VCaP (cell line): ENCODE results near the gene CHI3L1.

Experiments
- H3K27ac ChIP-seq: fragments of 450-650 bp; 2 replicates; pipeline ENCODE4 v1.5.1; 2017
- CTCF ChIP-seq: fragments of 450-650 bp; conservative IDR thresholded peaks from 2 replicates; pipeline ENCODE4 v1.5.1; 2017; ENCODE audit warnings: mild to moderate bottlenecking, moderate library complexity

The CHI3L1 gene

GRCh38 chr1:203180611-203181330 lies 5.7 kb downstream of the CHI3L1 start:
- H3K27ac ChIP-seq, result no peak overlapping the region
- TF ChIP-seq CTCF, result no peak

DNA sequence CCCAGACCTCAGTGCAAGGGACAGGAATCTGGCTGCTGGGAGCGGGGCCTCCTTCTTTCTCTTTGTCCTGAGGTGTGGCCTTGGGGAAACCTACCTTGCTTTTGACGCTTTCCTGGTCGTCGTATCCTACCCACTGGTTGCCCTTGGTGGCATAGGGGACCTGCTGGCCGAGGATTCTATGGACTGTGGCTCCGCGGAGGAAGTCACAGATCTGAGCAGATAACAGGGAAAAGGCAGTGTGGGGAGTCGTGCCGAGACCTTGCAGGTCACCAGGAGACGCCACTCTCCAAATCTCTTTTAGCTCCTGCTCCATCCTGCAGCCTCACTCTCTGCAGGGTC lies 6.9 kb downstream of the CHI3L1 start:
- H3K27ac ChIP-seq, result no peak overlapping the region
- no peak for TF ChIP-seq CTCF

DNA sequence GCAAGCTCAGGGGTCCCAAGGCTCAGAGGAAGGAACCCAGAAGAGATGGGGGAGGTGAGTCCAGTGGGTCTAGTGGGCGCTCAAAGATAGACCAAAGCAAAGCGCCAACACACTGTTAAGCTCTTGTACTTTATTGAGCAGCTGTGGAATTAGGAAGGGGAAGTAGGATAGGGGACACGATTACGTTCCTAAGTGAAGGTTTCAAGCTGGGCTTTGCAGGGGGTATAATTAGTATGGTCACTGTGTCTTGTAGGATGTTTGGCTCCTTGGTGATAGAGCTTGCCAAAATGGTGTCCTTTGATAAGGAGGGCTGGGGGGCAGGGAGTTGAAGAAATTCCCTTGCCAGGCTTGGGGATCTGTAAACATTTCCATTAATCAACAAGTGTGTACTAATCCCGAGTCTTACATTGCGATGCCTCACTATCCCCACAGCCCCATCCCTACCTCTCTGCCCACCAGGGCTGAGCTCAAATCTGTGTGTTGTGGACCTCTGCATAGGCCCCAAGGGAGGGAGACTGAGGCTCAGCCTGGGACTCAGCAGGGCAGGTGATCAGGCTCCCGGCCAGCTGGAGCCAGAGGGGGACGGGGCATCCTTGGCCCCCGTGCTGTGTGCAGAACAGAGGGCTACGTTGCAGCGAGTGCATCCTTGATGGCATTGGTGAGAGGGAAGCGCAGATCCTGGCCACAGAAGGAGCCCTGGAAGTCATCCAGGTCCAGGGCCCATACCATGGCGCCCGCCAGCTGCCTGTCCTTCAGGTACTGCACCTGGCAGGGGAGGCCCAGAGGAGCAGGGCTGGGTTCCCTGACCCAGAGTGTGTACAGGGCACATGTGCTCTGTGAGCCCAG lies 7.5 kb downstream of the CHI3L1 start:
- no peak for TF ChIP-seq CTCF
- no peak overlapping the region for H3K27ac ChIP-seq

GRCh38 chr1:203178083-203178482 lies 8.4 kb downstream of the CHI3L1 start:
- TF ChIP-seq CTCF, result no peak
- no peak overlapping the region for H3K27ac ChIP-seq

DNA sequence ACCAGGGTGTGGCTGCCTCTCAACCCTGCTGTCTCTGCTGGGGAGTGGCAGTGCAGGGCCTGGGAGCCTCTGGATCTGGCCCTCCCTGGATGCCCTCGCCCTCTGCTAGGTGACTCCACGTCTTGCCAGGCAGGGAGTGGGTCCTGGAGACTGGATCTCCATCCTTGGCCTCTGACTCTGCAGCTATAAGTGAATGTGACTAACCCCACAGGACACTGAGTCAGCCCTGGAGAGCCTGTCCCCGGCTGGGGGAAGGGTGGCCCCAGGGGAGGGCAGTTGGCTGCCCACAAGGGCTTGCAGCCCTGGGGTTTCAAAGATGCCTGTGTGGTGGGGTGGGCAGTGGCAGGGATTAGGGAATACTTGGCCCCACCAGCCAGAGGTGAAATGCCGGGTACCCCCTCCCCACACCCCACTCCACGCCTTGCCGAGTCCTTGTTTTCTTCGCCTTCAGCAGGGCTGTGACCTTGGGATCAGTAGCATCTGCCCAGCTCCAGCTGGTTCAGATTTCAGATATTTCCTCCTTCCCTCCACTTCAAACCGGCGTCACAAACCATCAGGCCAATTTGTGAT lies 8.9 kb downstream of the CHI3L1 start:
- TF ChIP-seq CTCF, result no peak
- H3K27ac ChIP-seq, result no peak overlapping the region

GRCh38 chr1:203177036-203177405 lies 9.5 kb downstream of the CHI3L1 start:
- no peak overlapping the region for H3K27ac ChIP-seq
- TF ChIP-seq CTCF, result no peak

DNA sequence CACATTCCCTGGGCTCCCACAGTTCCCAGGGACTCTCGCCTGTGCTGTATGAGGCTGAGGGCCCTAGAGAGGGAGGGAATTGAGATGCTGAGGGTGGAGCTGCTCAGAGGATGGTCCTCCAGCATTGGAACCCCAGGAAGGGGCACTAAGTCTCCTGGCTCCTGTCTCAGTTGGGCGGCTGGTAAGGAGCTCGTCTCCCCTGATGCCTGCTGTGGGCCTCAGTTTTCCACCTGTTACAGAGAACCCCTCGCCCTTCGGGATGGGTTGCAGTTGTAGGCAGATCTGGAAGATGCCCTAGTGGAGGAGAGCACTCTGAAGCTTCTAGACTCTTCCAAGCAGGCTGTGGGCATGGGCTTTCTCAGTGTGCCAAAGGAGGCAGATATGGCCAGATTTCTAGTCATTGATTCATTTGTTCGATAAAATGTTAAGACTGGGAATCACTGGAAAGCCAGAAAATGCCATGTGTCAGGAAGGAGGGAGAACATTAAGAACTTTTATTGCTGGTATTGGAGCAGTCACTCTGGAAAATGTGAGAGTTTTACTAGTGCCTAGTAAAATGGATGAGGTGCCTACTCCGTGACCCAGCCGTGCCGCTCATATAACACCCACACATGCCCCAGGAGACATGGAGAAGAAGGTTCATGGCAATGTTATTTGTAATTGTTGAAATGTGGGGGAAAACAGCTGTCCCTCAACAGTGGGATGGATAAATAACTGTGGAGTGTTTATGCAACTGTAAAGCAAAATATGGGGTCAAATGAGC lies 10.1 kb downstream of the CHI3L1 start:
- H3K27ac ChIP-seq, result no peak overlapping the region

More for the DNA sequence above, 10.1 kb downstream of the CHI3L1 start:
- no peak for TF ChIP-seq CTCF
